ENCODE measurements around the gene SLC9A7.

SLC9A7 gene

DNA sequence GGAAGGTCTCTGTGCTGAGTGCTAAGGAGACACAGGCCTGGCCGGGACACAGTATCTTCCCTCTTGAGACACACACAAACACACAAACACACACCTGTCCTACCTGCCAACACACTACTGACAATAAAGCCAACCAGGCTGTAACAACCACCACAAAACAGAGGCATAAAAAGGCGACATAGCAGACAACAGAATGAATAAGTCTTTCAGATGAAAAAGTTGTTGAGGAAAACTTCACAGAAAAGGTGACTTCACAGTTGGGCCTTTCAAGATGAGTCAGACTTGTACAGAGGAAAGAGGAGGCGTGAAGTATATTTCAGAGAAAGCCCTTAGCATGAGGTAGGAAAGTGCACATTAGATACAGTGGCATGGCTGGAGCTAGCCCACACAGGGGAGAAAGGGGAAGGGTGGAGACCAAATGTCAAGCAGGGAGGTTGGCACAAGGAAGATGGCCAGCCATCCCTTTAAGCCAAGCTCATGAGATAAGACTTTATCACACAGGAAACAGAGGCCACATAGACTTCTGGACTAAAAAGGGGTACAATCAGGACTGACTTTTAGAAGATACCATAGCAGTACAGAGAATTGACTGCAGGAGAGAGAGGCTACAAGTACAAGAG is 54.0 kb downstream of the SLC9A7 start:
- Histone ChIP-seq H3K9me3 (ENCODE audit: control insufficient read depth, insufficient read depth, low read length) (no peaks in the 10 kb centered on the region), H3K4me1 (ENCODE audit: insufficient read depth, low read length) (0 out of 2 replicates have a peak, but pooled peaks cover 5% of the 10 kb centered on the region), H3K9ac (ENCODE audit: low read depth, low read length) (no peak overlapping the region), H3K36me3 (ENCODE audit: insufficient read depth, low read length) (no peaks in the 10 kb centered on the region)

DNA sequence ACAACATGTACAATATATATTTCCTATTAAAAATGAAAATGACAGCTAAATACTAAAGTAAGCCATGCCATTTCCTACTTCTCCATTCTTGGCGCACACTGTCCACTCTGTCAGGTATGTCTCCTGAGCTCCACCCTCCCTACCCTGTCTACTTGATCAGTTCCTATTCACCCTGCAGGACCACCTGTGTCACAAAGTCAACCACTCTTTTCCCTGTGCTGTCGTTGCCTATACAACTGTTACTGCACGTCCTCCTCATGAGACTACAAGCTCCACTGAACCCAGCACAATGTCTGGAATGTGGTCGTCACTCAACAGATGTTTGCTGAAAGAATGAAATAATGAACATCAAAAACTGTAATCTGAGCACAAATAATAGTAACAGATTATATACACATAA is 54.9 kb downstream of the SLC9A7 start:
- no peak overlapping the region for H3K9ac ChIP-seq (ENCODE audit: low read depth, low read length)
- H3K36me3 ChIP-seq (ENCODE audit: insufficient read depth, low read length), result no peaks in the 10 kb centered on the region
- peaks cover under 1% of the 10 kb centered on the region; the same call in 1 of the 2 replicates for H3K4me1 ChIP-seq (ENCODE audit: insufficient read depth, low read length)
- H3K9me3 ChIP-seq (ENCODE audit: control insufficient read depth, insufficient read depth, low read length), result no peaks in the 10 kb centered on the region

DNA sequence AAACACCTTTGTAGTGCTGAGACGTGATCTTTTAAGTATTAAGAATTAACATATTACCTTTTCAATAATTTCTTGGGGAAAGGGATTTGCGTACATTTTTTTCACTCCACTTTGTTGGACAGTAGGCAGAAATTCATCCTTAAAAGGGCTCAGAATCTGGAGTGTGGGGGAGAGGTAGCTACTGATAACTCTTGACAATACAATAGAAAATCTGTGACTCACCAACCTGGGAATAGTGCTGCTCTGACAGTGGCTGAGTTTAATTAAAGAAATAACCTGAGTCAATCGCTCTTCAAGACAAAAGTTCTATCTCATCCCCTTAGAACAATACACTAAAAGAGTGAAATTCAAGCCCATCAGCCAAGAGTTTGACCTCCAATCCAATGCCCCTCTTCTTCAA is 60.2 kb downstream of the SLC9A7 start:
- H3K36me3 ChIP-seq (ENCODE audit: insufficient read depth, low read length), result no peaks in the 10 kb centered on the region
- peaks cover 6% of the 10 kb centered on the region for H3K4me1 ChIP-seq (ENCODE audit: insufficient read depth, low read length)
- H3K9ac ChIP-seq (ENCODE audit: low read depth, low read length), result no peak overlapping the region
- H3K9me3 ChIP-seq (ENCODE audit: control insufficient read depth, insufficient read depth, low read length), result no peaks in the 10 kb centered on the region

GRCh38 chrX:46695491-46695890 is 63.4 kb downstream of the SLC9A7 start:
- H3K4me1 ChIP-seq (ENCODE audit: insufficient read depth, low read length), result peaks cover 6% of the 10 kb centered on the region
- H3K9me3 ChIP-seq (ENCODE audit: control insufficient read depth, insufficient read depth, low read length), result no peaks in the 10 kb centered on the region
- no peaks in the 10 kb centered on the region for H3K36me3 ChIP-seq (ENCODE audit: insufficient read depth, low read length)

GRCh38 chrX:46694549-46694948 is 64.4 kb downstream of the SLC9A7 start:
- no peak overlapping the region for H3K9ac ChIP-seq (ENCODE audit: low read depth, low read length)
- no peaks in the 10 kb centered on the region for H3K36me3 ChIP-seq (ENCODE audit: insufficient read depth, low read length)
- H3K9me3 ChIP-seq (ENCODE audit: control insufficient read depth, insufficient read depth, low read length), result no peaks in the 10 kb centered on the region
- peaks cover 6% of the 10 kb centered on the region for H3K4me1 ChIP-seq (ENCODE audit: insufficient read depth, low read length)

More at GRCh38 chrX:46695491-46695890, 63.4 kb downstream of the SLC9A7 start:
- H3K9ac ChIP-seq (ENCODE audit: low read depth, low read length), result no peak overlapping the region

DNA sequence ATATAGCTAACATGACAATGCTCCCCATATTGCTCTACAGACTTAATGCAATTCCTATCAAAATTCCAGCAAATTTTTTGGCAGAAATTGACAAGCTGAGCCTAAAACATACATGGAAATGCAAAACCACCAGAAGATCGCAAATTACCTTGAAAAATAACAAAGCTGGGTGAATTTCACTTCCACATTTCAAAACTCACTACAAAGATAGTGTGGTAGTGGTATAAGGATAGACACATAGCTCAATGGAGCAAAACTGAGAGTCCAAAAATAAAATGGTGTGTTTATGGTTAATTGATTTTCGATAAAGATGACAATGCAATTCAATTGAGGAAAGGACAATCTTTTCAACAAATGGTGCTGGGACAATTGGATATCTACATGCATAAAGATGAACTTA is 65.8 kb downstream of the SLC9A7 start:
- Histone ChIP-seq H3K9ac (ENCODE audit: low read depth, low read length) (no peak overlapping the region), H3K36me3 (ENCODE audit: insufficient read depth, low read length) (no peaks in the 10 kb centered on the region), H3K9me3 (ENCODE audit: control insufficient read depth, insufficient read depth, low read length) (no peaks in the 10 kb centered on the region), H3K4me1 (ENCODE audit: insufficient read depth, low read length) (no peaks in the 10 kb centered on the region)

DNA sequence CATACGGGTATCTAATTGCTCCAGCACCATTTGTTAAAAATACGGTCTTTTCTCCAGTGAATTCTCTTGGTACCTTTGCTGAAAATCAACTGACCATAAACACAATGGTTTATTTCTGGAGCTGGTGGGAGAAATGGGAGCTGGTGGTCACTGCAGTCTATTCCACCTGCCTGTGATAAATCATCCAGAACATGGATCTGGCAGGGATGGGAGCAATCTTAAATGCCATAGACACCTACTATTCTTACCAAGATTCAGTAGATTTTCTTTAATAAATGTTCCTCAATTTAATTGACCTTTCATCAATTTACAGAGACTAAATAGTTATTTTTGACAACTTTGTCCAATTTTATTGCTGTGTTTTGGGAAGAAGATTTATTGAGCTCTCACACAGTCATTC is 68.1 kb downstream of the SLC9A7 start:
- Histone ChIP-seq H3K9ac (ENCODE audit: low read depth, low read length) (no peak overlapping the region), H3K36me3 (ENCODE audit: insufficient read depth, low read length) (no peaks in the 10 kb centered on the region), H3K9me3 (ENCODE audit: control insufficient read depth, insufficient read depth, low read length) (no peaks in the 10 kb centered on the region), H3K4me1 (ENCODE audit: insufficient read depth, low read length) (no peaks in the 10 kb centered on the region)

- Histone ChIP-seq H3K4me1 (ENCODE audit: insufficient read depth, low read length) (no peaks in the 10 kb centered on the region), H3K9me3 (ENCODE audit: control insufficient read depth, insufficient read depth, low read length) (no peaks in the 10 kb centered on the region), H3K36me3 (ENCODE audit: insufficient read depth, low read length) (no peaks in the 10 kb centered on the region), H3K9ac (ENCODE audit: low read depth, low read length) (no peak overlapping the region)
Measured at GRCh38 chrX:46687619-46688018, 71.3 kb downstream of the SLC9A7 start.

DNA sequence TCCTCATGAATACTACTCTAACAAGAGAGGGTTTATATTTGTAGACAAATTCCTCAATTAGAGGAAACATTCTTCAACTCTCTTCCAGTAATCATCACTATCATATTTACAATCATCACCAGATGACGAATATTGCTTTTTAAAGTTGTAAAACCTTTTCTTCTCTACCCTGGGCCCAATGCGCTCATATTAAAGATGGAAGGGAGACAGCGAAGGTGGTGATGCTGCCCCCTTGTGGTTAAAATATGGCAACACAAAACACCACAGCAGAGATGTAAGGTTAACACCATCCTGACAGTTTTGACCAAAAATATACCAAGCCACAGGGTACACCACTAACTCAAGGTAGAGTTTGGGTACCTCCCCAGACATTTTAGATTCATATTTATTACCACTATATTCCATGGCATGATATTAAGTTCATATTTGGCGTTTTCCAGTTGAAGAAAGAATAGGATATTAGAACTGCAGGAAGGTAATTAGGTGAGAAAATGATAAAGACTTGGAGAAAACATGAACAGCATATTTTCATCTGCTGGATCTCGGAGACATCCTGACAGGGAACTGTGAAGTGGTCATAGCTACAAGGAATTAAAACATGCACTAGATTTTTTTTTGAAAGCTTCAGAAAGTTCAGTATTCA is 72.8 kb downstream of the SLC9A7 start:
- Histone ChIP-seq H3K36me3 (ENCODE audit: insufficient read depth, low read length) (no peaks in the 10 kb centered on the region), H3K9ac (ENCODE audit: low read depth, low read length) (no peak overlapping the region), H3K9me3 (ENCODE audit: control insufficient read depth, insufficient read depth, low read length) (no peaks in the 10 kb centered on the region), H3K4me1 (ENCODE audit: insufficient read depth, low read length) (no peaks in the 10 kb centered on the region)

GRCh38 chrX:46683048-46683447 is 75.9 kb downstream of the SLC9A7 start:
- Histone ChIP-seq H3K9ac (ENCODE audit: low read depth, low read length) (no peak overlapping the region), H3K9me3 (ENCODE audit: control insufficient read depth, insufficient read depth, low read length) (no peaks in the 10 kb centered on the region), H3K4me1 (ENCODE audit: insufficient read depth, low read length) (no peaks in the 10 kb centered on the region), H3K36me3 (ENCODE audit: insufficient read depth, low read length) (no peaks in the 10 kb centered on the region)

- Histone ChIP-seq H3K9ac (ENCODE audit: low read depth, low read length) (no peak overlapping the region), H3K4me1 (ENCODE audit: insufficient read depth, low read length) (no peaks in the 10 kb centered on the region), H3K36me3 (ENCODE audit: insufficient read depth, low read length) (no peaks in the 10 kb centered on the region)
Measured at GRCh38 chrX:46681849-46682248, 77.1 kb downstream of the SLC9A7 start.

DNA sequence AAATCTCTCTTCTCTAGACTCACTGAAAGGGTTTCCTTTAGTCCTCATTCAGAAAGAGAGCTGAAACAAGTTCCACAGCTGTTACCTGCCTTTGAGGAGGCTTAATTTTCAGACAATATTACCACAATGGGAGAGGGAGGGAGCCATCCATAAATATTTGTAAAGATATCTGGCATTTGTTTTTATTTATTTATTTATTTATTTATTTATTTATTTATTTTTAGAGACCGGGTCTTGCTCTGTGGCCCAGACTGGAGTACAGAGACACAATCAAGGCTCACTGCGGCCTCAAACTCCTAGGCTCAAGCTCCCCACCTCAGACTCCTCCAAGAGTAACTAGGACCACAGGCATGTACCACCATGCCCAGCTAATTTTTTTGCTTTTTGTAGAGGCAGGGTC is 80.7 kb downstream of the SLC9A7 start:
- Histone ChIP-seq H3K36me3 (ENCODE audit: insufficient read depth, low read length) (no peaks in the 10 kb centered on the region), H3K9ac (ENCODE audit: low read depth, low read length) (no peak overlapping the region), H3K9me3 (ENCODE audit: control insufficient read depth, insufficient read depth, low read length) (no peaks in the 10 kb centered on the region), H3K4me1 (ENCODE audit: insufficient read depth, low read length) (no peaks in the 10 kb centered on the region)

More at GRCh38 chrX:46681849-46682248, 77.1 kb downstream of the SLC9A7 start:
- H3K9me3 ChIP-seq (ENCODE audit: control insufficient read depth, insufficient read depth, low read length), result no peaks in the 10 kb centered on the region

DNA sequence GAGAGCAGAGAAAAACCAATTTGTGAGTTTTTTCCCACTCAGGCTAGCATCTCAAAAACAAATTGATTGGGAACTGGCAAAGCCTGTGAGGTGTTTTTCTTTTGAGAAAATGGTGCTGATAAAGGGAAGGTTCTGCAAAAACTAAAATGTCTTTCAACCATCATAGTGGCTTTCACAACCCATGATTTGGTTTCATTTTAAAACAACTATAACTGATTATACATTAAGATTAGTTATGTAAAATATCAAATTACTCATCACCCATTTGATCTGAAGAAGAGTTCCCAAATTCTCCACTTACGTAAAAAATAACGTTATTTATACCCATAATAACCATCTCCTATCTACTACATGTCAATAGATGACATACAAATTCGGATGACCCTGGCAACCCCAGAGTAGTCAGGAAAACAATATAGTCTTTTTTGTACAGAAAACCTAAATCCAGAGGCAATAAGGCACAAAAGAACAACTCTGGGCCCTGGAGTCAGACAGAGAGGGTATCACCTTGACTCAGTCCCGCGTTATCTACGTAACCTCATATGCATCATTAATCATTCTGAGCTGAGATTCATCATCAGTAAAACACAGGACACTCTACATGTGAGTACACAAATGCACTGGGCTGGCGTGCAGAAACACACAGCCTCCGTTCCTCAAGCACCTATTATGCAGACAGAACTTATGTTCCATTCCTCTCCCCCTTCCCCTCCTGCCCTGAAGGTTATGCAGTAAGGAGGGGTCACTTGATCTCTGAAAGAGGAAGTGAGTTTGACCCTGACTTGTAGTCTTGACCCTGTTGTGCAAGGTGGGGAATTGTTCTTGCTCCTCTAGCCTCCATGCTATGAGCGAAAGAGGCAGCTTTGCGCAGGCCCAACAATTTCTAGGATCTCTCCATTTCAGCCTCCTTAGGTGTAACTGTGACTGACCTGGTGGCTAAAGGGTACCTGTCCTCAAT is 82.2 kb downstream of the SLC9A7 start:
- no peaks in the 10 kb centered on the region for H3K36me3 ChIP-seq (ENCODE audit: insufficient read depth, low read length)
- no peaks in the 10 kb centered on the region for H3K9me3 ChIP-seq (ENCODE audit: control insufficient read depth, insufficient read depth, low read length)
- no peak overlapping the region for H3K9ac ChIP-seq (ENCODE audit: low read depth, low read length)
- no peaks in the 10 kb centered on the region for H3K4me1 ChIP-seq (ENCODE audit: insufficient read depth, low read length)

DNA sequence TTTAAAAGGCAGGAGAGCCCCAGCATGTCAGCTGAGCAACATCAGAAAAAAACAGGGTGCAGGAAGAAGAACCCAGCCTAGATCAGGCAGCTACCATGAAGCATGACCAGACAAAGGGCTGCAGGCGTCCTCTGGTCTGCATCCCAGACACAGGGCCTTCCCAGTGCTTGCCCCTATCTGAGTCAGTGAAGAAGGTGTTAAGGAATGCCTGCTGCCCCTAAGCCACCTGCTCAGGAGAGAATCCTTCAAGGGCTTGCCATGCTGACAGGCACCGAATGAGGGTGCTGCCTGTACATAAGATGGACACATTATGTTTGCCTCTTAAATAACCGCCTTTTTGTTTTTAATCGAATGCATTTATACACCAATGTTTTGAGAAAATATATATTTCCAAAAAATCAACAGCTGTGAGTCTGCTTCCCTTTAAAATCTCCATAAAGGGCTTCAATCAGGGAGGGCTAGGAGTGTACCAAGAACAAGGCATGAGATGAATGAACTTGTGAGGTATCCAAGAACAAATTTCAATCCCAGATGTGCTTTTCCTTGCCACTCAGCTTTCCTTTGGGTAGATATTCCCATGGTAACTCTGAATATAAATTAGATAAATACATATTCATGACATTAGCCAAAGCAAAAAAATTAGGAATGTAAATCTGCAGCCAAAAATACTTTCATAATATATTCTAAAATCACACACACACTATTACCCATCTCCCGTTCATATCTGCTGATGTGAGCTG is 85.1 kb downstream of the SLC9A7 start:
- H3K9me3 ChIP-seq (ENCODE audit: control insufficient read depth, insufficient read depth, low read length), result no peaks in the 10 kb centered on the region
- H3K36me3 ChIP-seq (ENCODE audit: insufficient read depth, low read length), result no peaks in the 10 kb centered on the region; the same call in 1 of the 2 replicates
- H3K9ac ChIP-seq (ENCODE audit: low read depth, low read length), result no peak overlapping the region
- no peaks in the 10 kb centered on the region for H3K4me1 ChIP-seq (ENCODE audit: insufficient read depth, low read length)

Data from ES-I3 (cell line).